ENCODE data around the gene IGFLR1. TPM values are rescaled to one million over a fixed set of nuclear protein-coding genes. Genes with fewer than 3 reads are reported as not detected.
A peak's percentile ranks its signal among the peaks of the same experiment; 100 is the strongest.

The IGFLR1 gene
- polyA plus RNA-seq, 3 donors = 80.5 to 144 (median 119) TPM

GRCh38 chr19:35746087-35746462 is 3.8 kb upstream of the IGFLR1 start:
- Mint-ChIP-seq H3K27me3 (ENCODE audit: low read depth in 3 of 3) (peaks cover 0 to 3% (median 0%) of the 10 kb centered on the region in 3 donors), H3K9me3 (no peaks in the 10 kb centered on the region), H3K36me3 (peaks cover 9 to 14% of the 10 kb centered on the region in 2 donors), H3K4me3 (peak overlapping the region; percentile 95), H3K4me1 (peaks cover 51% of the 10 kb centered on the region), H3K27ac (peak overlapping the region; percentile 100)
- Histone ChIP-seq H3K9ac (ENCODE audit: insufficient read depth, low read length, poor library complexity, severe bottlenecking) (peak overlapping the region; percentile 97), H3K79me2 (ENCODE audit: insufficient read depth, low read length) (peaks cover 56% of the 10 kb centered on the region), H3K4me2 (replicated peaks; ENCODE audit: extremely low read depth, low read length, poor library complexity, severe bottlenecking) (peak overlapping the region; percentile 96), H4K20me1 (ENCODE audit: insufficient read depth, low read length) (no peaks in the 10 kb centered on the region), H3K27ac (ENCODE audit: low read depth in 1 of 2, low read length in 2 of 2) (peak overlapping the region; percentile 97 to 98), H3K36me3 (replicated peaks in 1 of 2; ENCODE audit: control insufficient read depth in 1 of 2, insufficient read depth in 2 of 2, low read length in 2 of 2) (no peaks in the 10 kb centered on the region), H3K9me3 (replicated peaks in 1 of 2; ENCODE audit: control insufficient read depth in 1 of 2, insufficient read depth in 1 of 2, low read length in 2 of 2) (no peaks in the 10 kb centered on the region), H3K4me3 (replicated peaks in 1 of 3; ENCODE audit: low read depth in 2 of 3, low read length in 3 of 3) (peak overlapping the region; percentile 77 to 93 (median 92)), H3K4me1 (ENCODE audit: control insufficient read depth in 1 of 2, insufficient read depth in 2 of 2, low read length in 2 of 2) (peaks cover 58 to 72% of the 10 kb centered on the region in 2 donors), H2AFZ (ENCODE audit: insufficient read depth, low read depth, low read length, poor library complexity, severe bottlenecking) (peak overlapping the region; percentile 83), H3K27me3 (ENCODE audit: control insufficient read depth in 2 of 2, insufficient read depth in 2 of 2, low read length in 2 of 2) (no peaks in the 10 kb centered on the region)
- DNase-seq = no peak
- 0% methylated on average over 3 of the region's 4 CpGs for WGBS (ENCODE audit: insufficient coverage)
- TF ChIP-seq CTCF (IDR thresholded peaks at IDR 0.05) = no peak
- intact Hi-C loops (cut with micrococcal nuclease) = loop anchor here (5.0 to 10.0 kb wide), 8 partner anchors 101 to 1589 kb away; partner anchors contain the start of genes CAPNS1 (in 1 of the 2), COX6B1 (in 1 of the 2), ETV2 (in 1 of the 2) and HCST (in 1 of the 2)

GRCh38 chr19:35745328-35746086 is 3.3 kb upstream of the IGFLR1 start, which contains the start of the genes PSENEN and U2AF1L4:
TSS of gene PSENEN (plus strand) at chr19:35745651. CDS start at chr19:35745931, 280 bp downstream.
TSS of gene U2AF1L4 (minus strand) at chr19:35745418. CDS start at chr19:35745391, 27 bp downstream.
- intact Hi-C loops (cut with micrococcal nuclease) = loop anchor here (2.0 to 10.0 kb wide), 9 partner anchors 101 to 1589 kb away; partner anchors contain the start of genes CAPNS1 (in 1 of the 2), COX6B1 (in 1 of the 2), ETV2 (in 1 of the 2) and HCST (in 1 of the 2)
- peaks cover 56% of the 10 kb centered on the region for H3K4me1 Mint-ChIP-seq
- peaks cover 9 to 14% of the 10 kb centered on the region in 2 donors for H3K36me3 Mint-ChIP-seq
- peaks cover 58 to 78% of the 10 kb centered on the region in 2 donors for H3K4me1 ChIP-seq (ENCODE audit: control insufficient read depth in 1 of 2, insufficient read depth in 2 of 2, low read length in 2 of 2)
- no peaks in the 10 kb centered on the region for H4K20me1 ChIP-seq (ENCODE audit: insufficient read depth, low read length)
- 1% methylated on average over 33 of the region's 40 CpGs for WGBS (ENCODE audit: insufficient coverage)
- H3K27ac Mint-ChIP-seq = peak within 1 kb of the TSS; percentile 100
- H3K4me3 Mint-ChIP-seq = peak within 1 kb of the TSS; percentile 95 to 99
- no peaks in the 10 kb centered on the region for H3K36me3 ChIP-seq (replicated peaks in 1 of 2; ENCODE audit: control insufficient read depth in 1 of 2, insufficient read depth in 2 of 2, low read length in 2 of 2)
- no peaks in the 10 kb centered on the region for H3K27me3 ChIP-seq (ENCODE audit: control insufficient read depth in 2 of 2, insufficient read depth in 2 of 2, low read length in 2 of 2)
- H3K9me3 ChIP-seq (replicated peaks in 1 of 2; ENCODE audit: control insufficient read depth in 1 of 2, insufficient read depth in 1 of 2, low read length in 2 of 2) = no peaks in the 10 kb centered on the region
- TF ChIP-seq CTCF (IDR thresholded peaks at IDR 0.05) = no peak
- H2AFZ ChIP-seq (ENCODE audit: insufficient read depth, low read depth, low read length, poor library complexity, severe bottlenecking) = peak within 1 kb of the TSS; percentile 83
- H3K27ac ChIP-seq (ENCODE audit: low read depth in 1 of 2, low read length in 2 of 2) = peak within 1 kb of the TSS; percentile 97 to 98
- H3K9ac ChIP-seq (ENCODE audit: insufficient read depth, low read length, poor library complexity, severe bottlenecking) = peak within 1 kb of the TSS; percentile 97
- no peaks in the 10 kb centered on the region for H3K9me3 Mint-ChIP-seq
- peak within 1 kb of the TSS; percentile 96 for H3K4me2 ChIP-seq (replicated peaks; ENCODE audit: extremely low read depth, low read length, poor library complexity, severe bottlenecking)
- peak; percentile 99 to 100 (median 100) for DNase-seq
- peaks cover 0 to 3% (median 0%) of the 10 kb centered on the region in 3 donors for H3K27me3 Mint-ChIP-seq (ENCODE audit: low read depth in 3 of 3)
- peaks cover 56% of the 10 kb centered on the region for H3K79me2 ChIP-seq (ENCODE audit: insufficient read depth, low read length)
- peak within 1 kb of the TSS; percentile 77 to 93 (median 92) for H3K4me3 ChIP-seq (replicated peaks in 1 of 3; ENCODE audit: low read depth in 2 of 3, low read length in 3 of 3)
